SIG-M5 treated with dmso at 0.1 percent for 504 hours (cell line): ENCODE data around the gene LIPE.

ENCODE experiments used
- DNase-seq: peaks from one replicate; lab custom pipeline; 2025; ENCODE audit not compliant: unreplicated experiment; lab: John Stamatoyannopoulos, UW

Gene LIPE

DNA sequence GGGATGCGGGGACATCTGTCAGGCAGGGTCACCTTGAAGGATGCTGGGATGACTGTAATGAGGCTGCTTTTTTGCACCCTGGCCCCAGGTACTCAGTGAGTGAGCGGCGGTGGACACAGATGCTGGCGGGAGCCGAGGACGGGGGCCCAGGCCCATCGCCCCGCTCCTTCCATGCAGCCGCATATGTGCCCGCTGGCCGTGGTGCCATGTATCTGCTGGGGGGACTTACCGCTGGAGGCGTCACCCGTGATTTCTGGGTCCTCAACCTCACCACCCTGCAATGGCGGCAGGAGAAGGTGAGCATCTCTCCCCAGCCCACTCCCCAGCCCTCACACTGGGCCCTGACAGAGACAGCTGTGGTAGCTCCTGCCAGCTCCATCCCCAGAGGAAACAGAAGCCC lies 70.5 kb downstream of the LIPE start:
- no peak for DNase-seq

DNA sequence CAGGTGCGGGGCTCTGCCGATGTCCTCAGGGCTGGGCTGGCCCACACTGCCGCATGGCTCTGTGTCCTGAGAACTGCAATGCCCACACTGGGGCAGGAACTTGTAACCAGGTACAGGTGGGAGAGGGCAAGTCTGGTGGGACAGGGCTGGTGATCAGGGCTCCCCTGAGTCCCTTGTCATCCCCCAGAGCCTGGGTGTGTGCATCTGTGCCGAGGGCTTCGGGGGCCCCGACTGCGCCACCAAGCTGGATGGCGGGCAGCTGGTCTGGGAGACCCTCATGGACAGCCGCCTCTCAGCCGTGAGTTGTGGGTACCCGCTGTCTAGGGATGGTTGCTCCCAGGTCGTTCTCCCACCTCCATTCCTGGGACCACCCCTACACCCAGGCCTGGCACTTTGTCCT lies 71.3 kb downstream of the LIPE start:
- no peak for DNase-seq

GRCh38 chr19:42353341-42354015 lies 73.7 kb downstream of the LIPE start:
- DNase-seq = no peak

- no peak for DNase-seq
These were observed 74.6 kb downstream of the LIPE start for GRCh38 chr19:42352301-42353259.
